Measurements from ENCODE around the gene ULK4.
"Not testable (repeated sequence)": the region's sequence is repeated elsewhere in the genome, so short reads cannot be mapped to it uniquely, and the experiment has no call there.

Gene ULK4

DNA sequence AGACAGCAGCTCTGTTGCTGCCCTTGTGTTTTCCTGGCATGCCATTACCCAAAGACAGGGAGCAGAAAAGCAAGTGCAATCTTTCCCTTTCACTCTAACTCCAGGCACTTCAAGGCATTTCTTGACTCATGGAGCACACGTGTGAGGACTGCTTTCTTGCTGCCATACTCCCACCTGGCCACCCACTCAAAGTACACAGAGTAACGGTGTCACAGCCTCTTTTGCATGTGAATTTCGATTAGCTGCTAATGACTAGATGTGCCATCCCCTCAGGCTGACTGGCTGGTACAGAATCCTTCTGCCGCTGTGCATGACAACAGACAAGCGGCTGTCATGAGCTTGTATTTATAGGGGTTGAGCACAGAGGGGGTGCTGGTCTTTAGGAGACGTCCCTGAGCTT, 382.0 kb downstream of the ULK4 start:
- DNase-seq (ENCODE audit: low read depth in 2 of 2): no peak

- no peak for DNase-seq (ENCODE audit: low read depth in 2 of 2)
Measured at GRCh38 chr3:41578798-41579197, 383.1 kb downstream of the ULK4 start.

GRCh38 chr3:41575724-41576123, 386.2 kb downstream of the ULK4 start:
- no peak for DNase-seq (ENCODE audit: low read depth in 2 of 2)

DNA sequence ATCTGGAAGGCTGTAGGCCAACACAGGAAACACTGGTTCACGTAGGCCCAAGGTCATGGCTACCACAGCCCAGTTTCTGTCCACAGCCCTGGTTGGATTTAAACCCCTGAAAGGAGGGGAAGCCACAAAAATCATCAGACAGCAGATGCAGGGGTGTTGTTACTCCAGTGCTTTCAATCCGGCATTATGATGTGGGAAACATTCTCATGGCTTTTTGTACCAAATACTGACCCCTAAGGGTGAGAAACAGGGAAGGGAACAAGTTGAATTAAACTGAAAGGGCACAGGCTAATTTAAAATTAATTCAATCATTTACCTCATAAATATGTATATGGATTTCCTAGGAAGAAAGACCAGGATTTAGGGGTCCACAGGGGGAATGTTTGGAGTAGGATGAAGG, 387.0 kb downstream of the ULK4 start:
- no peak for DNase-seq (ENCODE audit: low read depth in 2 of 2)

DNA sequence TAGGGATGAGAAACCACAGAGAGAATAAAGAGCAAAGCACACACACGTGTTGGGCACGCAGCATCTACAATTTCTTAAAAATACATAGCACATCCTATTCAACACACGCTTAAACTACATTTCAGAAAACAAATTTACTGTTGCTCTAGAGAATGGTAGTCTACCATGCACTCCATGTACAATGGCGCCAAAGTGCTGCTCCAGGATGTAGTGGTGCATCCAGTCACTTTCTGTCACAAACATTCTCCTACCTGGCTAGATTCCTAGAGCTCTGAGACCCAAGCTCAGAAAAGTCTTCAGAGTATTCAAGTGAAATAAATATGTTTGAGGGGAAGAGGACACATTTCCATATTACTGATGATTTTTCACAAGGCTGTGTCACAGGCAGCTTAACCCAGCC, 388.3 kb downstream of the ULK4 start:
- DNase-seq (ENCODE audit: low read depth in 2 of 2): no peak

DNA sequence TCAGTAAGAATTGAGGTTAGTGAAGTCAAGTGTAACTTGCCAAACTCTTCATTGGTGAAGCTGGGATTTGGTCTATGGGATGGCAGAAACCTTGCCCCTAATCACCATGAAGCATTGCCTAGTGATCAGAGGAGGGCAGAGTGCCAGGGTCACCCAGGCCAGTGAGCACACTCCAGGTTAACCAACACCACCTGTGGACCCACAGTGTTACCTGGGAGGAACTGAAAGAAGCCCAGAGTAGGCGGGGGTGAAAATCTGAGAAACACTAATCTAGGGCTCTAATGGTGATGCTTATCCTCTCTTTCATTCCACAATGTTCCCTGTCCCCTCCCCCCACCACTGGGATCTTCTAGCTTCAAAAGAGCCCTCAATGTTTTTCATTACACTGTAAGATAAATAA, 389.8 kb downstream of the ULK4 start:
- no peak for DNase-seq (ENCODE audit: low read depth in 2 of 2)

DNA sequence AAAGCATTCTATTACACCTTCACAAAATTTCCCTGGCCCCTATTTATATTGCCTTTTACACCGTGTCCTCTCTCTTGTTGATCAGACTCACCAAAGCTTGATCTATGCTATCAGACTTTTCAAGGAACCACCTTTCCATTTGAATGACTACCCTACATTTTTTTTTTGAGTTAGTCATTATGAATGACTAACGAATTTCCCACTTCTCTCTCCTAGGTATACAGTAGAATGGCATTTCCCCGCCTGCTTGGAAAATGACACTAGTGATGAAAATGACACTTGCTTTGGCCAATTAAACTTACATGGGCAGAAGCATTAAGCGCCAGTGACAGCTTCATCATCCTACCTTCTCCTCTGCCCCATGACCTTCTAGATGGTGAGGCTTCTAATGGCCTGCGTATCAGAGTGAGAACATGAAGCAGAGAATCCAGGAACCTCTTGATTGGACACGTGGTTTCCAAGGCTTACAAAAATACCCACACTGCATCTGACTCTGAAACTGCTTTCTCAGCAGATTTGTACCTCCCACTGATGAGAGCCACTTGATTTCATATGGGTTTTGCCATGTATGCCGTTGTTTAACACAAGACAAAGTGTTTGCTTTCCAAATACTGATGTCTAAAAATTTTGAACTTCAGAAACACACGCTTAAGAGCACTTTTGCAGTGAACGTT, 392.1 kb downstream of the ULK4 start:
- no peak for DNase-seq (ENCODE audit: low read depth in 2 of 2)

DNA sequence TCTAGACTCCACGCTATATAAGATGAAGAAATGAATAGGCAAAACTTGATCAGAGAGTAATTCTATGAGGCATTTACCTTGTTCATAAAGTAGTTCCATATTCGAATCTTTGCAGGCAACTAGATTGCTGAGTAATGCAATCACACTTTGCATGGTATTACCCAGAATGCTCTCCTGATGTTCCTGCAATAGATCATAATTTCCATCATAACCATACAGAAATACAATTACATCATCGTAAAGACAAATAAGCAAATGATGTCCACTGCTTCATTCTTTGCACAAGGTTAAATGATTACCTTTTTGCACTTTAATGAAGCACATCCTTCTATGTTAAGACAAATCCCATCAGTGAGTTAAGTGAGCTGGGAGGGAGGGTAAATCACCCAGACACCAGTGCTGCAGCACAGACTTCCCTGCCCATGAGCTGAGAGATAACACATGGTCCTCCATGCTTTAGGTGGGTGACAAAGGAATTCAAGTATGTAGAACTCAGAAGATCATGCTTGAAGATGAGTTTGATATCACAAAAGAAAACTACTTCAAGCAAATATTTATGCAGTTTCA, 395.9 kb downstream of the ULK4 start:
- DNase-seq (ENCODE audit: low read depth in 2 of 2): no peak

GRCh38 chr3:41565003-41565402, 396.9 kb downstream of the ULK4 start:
- no peak for DNase-seq (ENCODE audit: low read depth in 2 of 2)

DNA sequence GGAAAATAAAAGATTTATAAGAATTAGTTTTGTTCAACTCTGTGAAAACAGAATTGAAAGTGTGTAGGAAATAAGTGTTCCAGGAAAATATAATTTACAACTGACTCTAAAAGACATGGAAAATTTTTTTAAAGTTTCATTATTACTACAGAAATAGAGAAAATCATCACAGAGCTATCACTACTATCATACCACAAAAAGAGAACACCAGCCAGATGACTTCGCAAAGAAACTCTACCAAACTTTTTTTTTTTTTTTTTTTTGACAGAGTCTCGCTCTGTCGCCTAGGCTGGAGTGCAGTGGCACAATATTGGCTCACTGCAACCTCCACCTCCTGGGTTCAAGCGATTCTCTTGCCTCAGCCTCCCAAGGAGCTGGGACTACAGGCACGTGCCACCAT, 405.7 kb downstream of the ULK4 start:
- not testable (repeated sequence) for DNase-seq (ENCODE audit: low read depth in 2 of 2)

DNA sequence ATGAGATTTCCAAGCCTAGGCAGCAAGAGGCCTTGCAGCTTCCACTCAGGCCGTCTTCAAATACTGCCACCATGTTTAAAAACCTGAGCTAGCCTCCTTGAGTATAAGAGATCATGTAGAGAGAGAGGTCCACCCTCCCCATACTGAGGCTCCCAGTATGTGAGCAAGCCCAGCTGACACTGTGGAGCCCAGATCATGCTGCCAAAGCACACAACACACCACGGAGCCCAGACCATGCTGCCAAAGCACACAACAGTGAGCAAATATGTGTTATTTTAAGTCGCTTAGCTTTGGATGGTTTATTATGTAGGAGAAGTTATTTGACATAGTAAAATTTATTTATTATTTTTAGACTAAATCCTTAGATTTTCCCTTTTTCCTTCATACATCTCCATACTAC, 428.9 kb downstream of the ULK4 start:
- no peak for DNase-seq (ENCODE audit: low read depth in 2 of 2)

GRCh38 chr3:41526995-41527573, 434.8 kb downstream of the ULK4 start:
- no peak for DNase-seq (ENCODE audit: low read depth in 2 of 2)

DNA sequence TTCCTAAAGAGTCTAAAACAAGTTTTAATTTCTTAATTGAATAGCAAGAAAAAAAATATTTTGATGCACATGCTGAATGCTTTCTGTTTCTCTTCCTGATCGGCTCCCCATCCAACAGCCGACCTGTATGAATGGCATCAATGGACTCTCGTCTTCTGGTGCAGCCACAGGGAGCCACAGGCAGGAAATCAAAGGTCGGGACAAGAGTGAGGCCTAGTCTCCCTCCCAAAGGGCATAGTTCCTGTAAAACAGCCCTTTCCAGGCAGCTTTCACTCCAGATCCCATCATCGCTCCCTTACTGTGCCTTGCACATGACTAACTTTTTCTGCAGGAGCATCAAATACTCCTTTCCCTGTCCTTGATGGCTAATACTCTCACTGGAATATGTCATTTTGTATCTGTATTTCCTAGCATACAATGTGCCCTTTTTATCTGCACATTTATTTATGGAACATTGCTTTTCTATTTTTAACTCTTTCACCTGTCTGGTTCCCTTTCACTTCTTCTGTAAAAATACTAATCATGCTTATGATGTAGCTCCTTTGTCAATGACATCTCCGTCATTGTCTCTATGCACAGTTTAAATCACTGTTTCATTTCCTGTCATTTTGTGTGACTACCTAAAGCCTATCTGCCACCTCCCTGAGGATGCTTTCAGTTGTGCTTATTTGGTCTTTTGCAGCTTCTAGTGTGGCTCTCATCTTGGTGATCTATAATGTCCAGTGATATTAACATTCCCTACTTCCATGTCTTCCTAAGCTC, 436.4 kb downstream of the ULK4 start:
- no peak for DNase-seq (ENCODE audit: low read depth in 2 of 2)

DNA sequence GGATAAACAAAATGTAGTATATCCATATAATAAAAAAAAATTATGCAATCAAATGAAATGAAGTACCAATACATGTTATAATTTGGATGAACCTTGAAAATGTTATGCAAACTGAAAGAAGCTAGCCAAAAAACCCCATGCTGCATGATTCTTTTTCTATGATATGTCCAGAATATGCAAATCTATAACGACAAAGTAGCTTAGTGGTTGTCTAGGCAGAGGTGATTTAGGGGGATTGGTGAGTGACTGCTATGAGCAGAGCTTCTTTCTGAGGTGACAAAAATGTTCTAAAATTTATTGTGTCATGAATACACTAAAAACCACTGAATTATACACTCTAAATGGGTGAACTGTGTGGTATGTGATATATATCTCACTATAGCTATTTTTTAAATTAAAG, 438.0 kb downstream of the ULK4 start:
- DNase-seq (ENCODE audit: low read depth in 2 of 2): no peak

- DNase-seq (ENCODE audit: low read depth in 2 of 2): no peak
Measured at GRCh38 chr3:41522612-41523011, 439.3 kb downstream of the ULK4 start.

DNA sequence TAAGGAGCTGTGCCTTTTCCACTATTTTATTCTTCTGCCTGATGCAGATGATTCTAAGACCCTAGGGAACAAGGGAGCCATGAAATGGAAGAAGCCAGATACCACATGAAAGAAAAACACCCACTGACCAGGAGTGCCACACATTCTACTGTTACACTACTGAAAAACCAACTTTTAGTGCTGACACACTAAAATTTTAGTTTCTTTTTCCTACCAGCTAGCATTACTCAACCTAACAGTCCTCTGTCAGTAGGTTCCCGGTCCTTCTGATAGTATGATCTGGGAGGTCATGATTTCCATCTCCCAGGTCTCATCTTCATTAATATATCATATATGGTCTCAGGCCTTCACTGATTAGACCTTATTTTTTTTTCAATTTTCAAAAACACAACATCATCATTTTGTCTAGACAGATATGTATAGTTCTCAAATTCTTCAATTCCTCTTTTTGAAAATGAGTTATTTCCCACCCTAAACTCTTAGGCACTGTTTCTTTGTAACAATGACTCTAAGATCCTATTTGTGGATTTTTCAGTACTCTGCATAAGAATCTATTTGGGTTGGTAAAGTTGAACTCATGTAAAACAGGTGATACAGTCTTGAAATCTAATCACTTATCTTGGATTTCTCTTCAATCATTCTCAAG, 440.8 kb downstream of the ULK4 start:
- no peak for DNase-seq (ENCODE audit: low read depth in 2 of 2)

DNA sequence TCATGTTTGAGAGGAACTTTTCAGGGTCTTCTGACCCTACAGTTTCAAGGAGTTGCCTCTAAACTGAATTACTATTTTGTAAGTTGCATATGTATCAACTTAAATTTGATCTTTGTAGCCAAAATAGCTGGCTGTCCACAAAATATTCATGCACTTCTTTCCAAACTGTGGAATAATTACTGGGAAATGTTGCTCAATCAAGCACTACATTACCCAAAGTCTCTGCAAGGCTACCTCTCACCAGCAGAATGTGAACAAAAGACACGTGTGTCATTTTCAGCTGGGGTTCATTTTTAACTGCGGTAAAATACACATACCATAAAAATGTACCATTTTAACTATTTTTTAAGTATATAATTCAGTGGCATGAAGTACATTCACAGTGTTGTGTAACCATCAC, 442.2 kb downstream of the ULK4 start:
- DNase-seq (ENCODE audit: low read depth in 2 of 2): no peak

- no peak for DNase-seq (ENCODE audit: low read depth in 2 of 2)
Measured at GRCh38 chr3:41518626-41519025, 443.3 kb downstream of the ULK4 start.

- DNase-seq (ENCODE audit: low read depth in 2 of 2): no peak
Measured at GRCh38 chr3:41508063-41508696, 453.7 kb downstream of the ULK4 start.

DNA sequence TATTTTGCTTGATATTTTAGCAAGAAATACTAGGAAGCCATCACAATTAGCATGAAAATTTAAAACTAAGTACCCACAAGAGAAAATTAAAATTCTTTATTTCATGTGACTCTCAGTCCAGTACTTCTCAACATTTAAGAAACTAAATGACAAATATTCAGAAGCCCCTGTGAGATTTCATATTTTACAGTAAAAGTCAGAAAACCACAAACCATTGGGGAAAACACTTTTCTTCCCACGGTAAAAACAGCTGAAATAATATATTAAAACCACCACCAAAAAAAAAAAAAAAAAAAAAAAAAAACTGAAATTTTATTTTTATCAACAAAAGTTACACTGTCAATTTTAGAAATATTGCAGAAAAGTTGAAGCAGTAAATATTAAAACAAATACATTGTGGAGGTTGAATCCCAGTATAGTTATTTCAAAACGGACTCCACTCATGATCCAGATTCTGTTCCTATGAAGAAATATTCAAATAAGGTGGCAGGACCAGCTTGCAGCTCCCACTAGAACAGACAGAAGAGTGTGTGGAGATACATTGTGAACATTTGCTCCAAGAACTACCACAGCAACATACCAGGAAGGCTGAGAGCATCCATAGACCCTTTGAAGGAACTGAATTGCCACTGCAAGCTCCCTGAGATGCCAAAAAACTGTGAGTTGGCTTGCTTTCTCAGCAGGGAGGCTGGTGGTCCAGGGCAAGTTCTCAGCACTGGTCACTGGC, 454.4 kb downstream of the ULK4 start:
- no peak for DNase-seq (ENCODE audit: low read depth in 2 of 2)

DNA sequence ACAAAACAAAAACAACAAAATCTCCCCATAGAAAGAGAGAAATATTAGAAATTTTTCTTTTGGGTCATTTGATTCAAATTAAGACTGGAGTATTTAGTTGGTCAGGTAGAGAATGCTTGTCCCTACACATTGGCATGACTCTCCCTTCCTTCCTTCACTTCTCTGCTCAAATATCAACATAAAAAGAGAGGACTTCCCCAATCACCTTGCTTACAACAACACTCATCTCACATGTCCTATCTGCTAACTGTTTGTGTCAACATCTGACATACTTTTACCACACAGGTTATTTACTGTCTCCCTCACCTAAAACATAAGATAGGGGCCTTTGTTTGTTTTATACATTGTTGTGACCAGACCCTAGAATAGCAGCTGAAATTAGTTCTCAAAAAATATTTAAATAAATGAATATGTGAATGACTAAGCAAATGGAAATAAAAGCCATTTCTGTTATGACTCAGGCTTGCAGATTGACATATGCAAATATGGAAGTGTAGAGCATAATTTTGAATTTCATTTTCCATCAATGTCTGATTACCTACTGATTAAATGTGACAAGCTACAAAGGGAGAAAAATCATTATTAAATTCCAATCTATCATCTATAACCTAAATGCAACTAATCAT, 457.8 kb downstream of the ULK4 start:
- no peak for DNase-seq (ENCODE audit: low read depth in 2 of 2)
